H1 (cell line): Measurements from ENCODE around the gene EDA. TPM values are rescaled to one million over a fixed set of nuclear protein-coding genes. Genes with fewer than 3 reads are reported as not detected.

Experiments used
- CTCF ChIA-PET: fragments of 300-600 bp; sonication (Branson Sonifier 250); formaldehyde crosslinking; loops from one replicate; lab custom pipeline; 2021; ENCODE audit not compliant: partially characterized antibody; lab: Charles Lee
- POLR2A ChIA-PET: fragments of 300-600 bp; sonication (Branson Sonifier 250); formaldehyde crosslinking; loops from one replicate; lab custom pipeline; 2021; ENCODE audit warnings: inconsistent platforms; ENCODE audit not compliant: partially characterized antibody; lab: Charles Lee
- DNase-seq, 2 experiments: peaks; one replicate each; pipeline versions ENCODE4 v3.0.0 to v3.0.0-alpha.2; 2010 to 2022; ENCODE audit warnings: low spot score in 2 of 2, low read depth in 1 of 2, mixed read lengths in 1 of 2
- FAIRE-seq: peaks from 2 replicates; lab custom pipeline; 2011; peaks lifted over from hg19 to GRCh38; lab: Jason Lieb, UNC
- H2AFZ ChIP-seq: 2 replicates; pipeline ENCODE4 v1.8.1; 2012; ENCODE audit warnings: low read length, inconsistent platforms
- H2AK5ac ChIP-seq: 2 replicates; pipeline ENCODE4 v1.6.1; 2013; ENCODE audit warnings: low read depth, low read length
- H2BK120ac ChIP-seq: replicated peaks from 2 replicates; pipeline ENCODE3; 2013; ENCODE audit warnings: low read depth, low read length, inconsistent platforms
- H2BK12ac ChIP-seq: 2 replicates; pipeline ENCODE4 v1.6.1; 2013; ENCODE audit warnings: low read depth, low read length
- H2BK15ac ChIP-seq: 2 replicates; pipeline ENCODE4 v1.6.1; 2013; ENCODE audit warnings: low read length
- H2BK20ac ChIP-seq: 2 replicates; pipeline ENCODE4 v1.6.1; 2013; ENCODE audit warnings: low read length
- H2BK5ac ChIP-seq: 2 replicates; pipeline ENCODE4 v1.6.1; 2013; ENCODE audit warnings: low read depth, low read length
- H3K14ac ChIP-seq: 2 replicates; pipeline ENCODE4 v1.6.1; 2013; ENCODE audit warnings: inconsistent platforms; ENCODE audit not compliant: insufficient read length
- H3K18ac ChIP-seq: 2 replicates; pipeline ENCODE4 v1.6.1; 2013; ENCODE audit warnings: low read length; ENCODE audit errors: extremely low read depth
- H3K23ac ChIP-seq: 2 replicates; pipeline ENCODE4 v1.6.1; 2013; ENCODE audit warnings: inconsistent platforms; ENCODE audit not compliant: insufficient read length
- H3K23me2 ChIP-seq: 2 replicates; pipeline ENCODE4 v1.6.1; 2013; ENCODE audit warnings: low read depth, low read length
- H3K27ac ChIP-seq: 2 replicates; pipeline ENCODE4 v1.6.1; 2011; ENCODE audit warnings: low read depth, low read length, inconsistent platforms
- H3K27me3 ChIP-seq, 4 experiments: replicated peaks in 1 of 4; 1 replicate in 1 of 4; 2 replicates in 3 of 4; pipeline versions ENCODE4 v1.6.1 to v1.8.1; 2011 to 2013; ENCODE audit warnings: low read length in 3 of 4, mild to moderate bottlenecking in 3 of 4, inconsistent platforms in 2 of 4, mixed read lengths in 2 of 4, moderate library complexity in 1 of 4; ENCODE audit not compliant: control insufficient read depth in 3 of 4, insufficient read depth in 3 of 4; ENCODE audit errors: extremely low read depth in 1 of 4
- H3K36me3 ChIP-seq, 4 experiments: 2 replicates each; pipeline versions ENCODE4 v1.6.1 to v1.8.1; 2011 to 2013; ENCODE audit warnings: mild to moderate bottlenecking in 4 of 4, low read length in 3 of 4, moderate library complexity in 2 of 4, control low read depth in 1 of 4, inconsistent platforms in 1 of 4; ENCODE audit not compliant: insufficient read depth in 4 of 4, control insufficient read depth in 2 of 4
- H3K4ac ChIP-seq: replicated peaks from 2 replicates; pipeline ENCODE3; 2013; ENCODE audit warnings: low read length, low read depth, mixed read lengths, inconsistent platforms; ENCODE audit not compliant: insufficient read length
- H3K4me1 ChIP-seq, 4 experiments: replicated peaks in 1 of 4; 1 replicate in 1 of 4; 2 replicates in 3 of 4; pipeline versions ENCODE4 v1.6.1 to v1.8.1; 2011 to 2013; ENCODE audit warnings: low read length in 3 of 4, inconsistent platforms in 2 of 4, mixed read lengths in 1 of 4; ENCODE audit not compliant: insufficient read depth in 4 of 4, control insufficient read depth in 3 of 4
- H3K4me2 ChIP-seq, 2 experiments: 2 replicates each; pipeline versions ENCODE4 v1.6.1 to v1.8.1; 2011 to 2013; ENCODE audit warnings: low read depth in 2 of 2, low read length in 2 of 2, control low read depth in 1 of 2, inconsistent platforms in 1 of 2, mild to moderate bottlenecking in 1 of 2; ENCODE audit not compliant: insufficient read depth in 1 of 2
- H3K4me3 ChIP-seq, 4 experiments: fragments of 200-600, 300-600 bp in 1 of 4; sonication (generic), shearing (Covaris generic), sonication (Bioruptor Twin) in 1 of 4; 2 replicates each; pipeline versions ENCODE4 v1.5.1 to v1.8.1; 2011 to 2016; ENCODE audit warnings: low read length in 4 of 4, low read depth in 3 of 4, control low read depth in 2 of 4, inconsistent platforms in 2 of 4, mild to moderate bottlenecking in 2 of 4, mixed read lengths in 1 of 4, moderate library complexity in 1 of 4; ENCODE audit not compliant: insufficient read depth in 2 of 4; ENCODE audit errors: extremely low read depth in 1 of 4
- H3K56ac ChIP-seq: replicated peaks from 2 replicates; pipeline ENCODE3; 2013; ENCODE audit warnings: low read depth, mild to moderate bottlenecking, mixed read lengths, low read length, inconsistent platforms; ENCODE audit not compliant: insufficient read length
- H3K79me1 ChIP-seq: 2 replicates; pipeline ENCODE4 v1.6.1; 2013; ENCODE audit warnings: low read depth, low read length, control low read depth
- H3K79me2 ChIP-seq, 2 experiments: 2 replicates each; pipeline versions ENCODE4 v1.6.1 to v1.8.1; 2012 to 2013; ENCODE audit warnings: low read length in 2 of 2, mild to moderate bottlenecking in 2 of 2, inconsistent platforms in 1 of 2; ENCODE audit not compliant: insufficient read depth in 2 of 2, control insufficient read depth in 1 of 2
- H3K9ac ChIP-seq, 4 experiments: replicated peaks in 1 of 4; 1 replicate in 1 of 4; 2 replicates in 3 of 4; pipeline versions ENCODE4 v1.6.1 to v1.8.1; 2011 to 2013; ENCODE audit warnings: low read depth in 3 of 4, low read length in 3 of 4, control low read depth in 2 of 4, mild to moderate bottlenecking in 2 of 4, moderate library complexity in 2 of 4, inconsistent platforms in 1 of 4; ENCODE audit errors: extremely low read depth in 1 of 4
- H3K9me3 ChIP-seq, 2 experiments: 2 replicates each; pipeline versions ENCODE4 v1.6.1 to v1.8.1; 2012 to 2013; ENCODE audit warnings: mild to moderate bottlenecking in 2 of 2, moderate library complexity in 2 of 2, control low read depth in 1 of 2, inconsistent platforms in 1 of 2, low read depth in 1 of 2, low read length in 1 of 2, mixed read lengths in 1 of 2; ENCODE audit not compliant: insufficient read depth in 2 of 2
- H4K20me1 ChIP-seq, 2 experiments: replicated peaks in 1 of 2; 2 replicates each; pipeline versions ENCODE3 to v1.8.1; 2011 to 2013; ENCODE audit warnings: inconsistent platforms in 2 of 2, low read length in 2 of 2, mild to moderate bottlenecking in 1 of 2; ENCODE audit not compliant: insufficient read depth in 2 of 2, control insufficient read depth in 1 of 2
- H4K5ac ChIP-seq: 2 replicates; pipeline ENCODE4 v1.6.1; 2013; ENCODE audit warnings: low read length, low read depth, mixed read lengths, inconsistent platforms; ENCODE audit not compliant: insufficient read length
- H4K8ac ChIP-seq: 2 replicates; pipeline ENCODE4 v1.8.0; 2013; ENCODE audit warnings: mild to moderate bottlenecking, moderate library complexity, low read length, inconsistent platforms; ENCODE audit not compliant: insufficient read depth; ENCODE audit errors: extremely low read depth
- H4K91ac ChIP-seq: replicated peaks from 2 replicates; pipeline ENCODE3; 2013; ENCODE audit warnings: low read length, mixed read lengths, inconsistent platforms; ENCODE audit not compliant: insufficient read length
- CBX5 ChIP-seq: fragments of 300-800, 300-1000 bp; sonication (generic); IDR thresholded peaks from 2 replicates; pipeline ENCODE4 v1.7.1; 2016; ENCODE audit warnings: antibody characterized with exemption, low read length, low read depth
- KDM4A ChIP-seq: IDR thresholded peaks from one replicate; pipeline ENCODE4 v1.7.1; 2012; ENCODE audit warnings: low read depth, mild to moderate bottlenecking, moderate library complexity, low read length, inconsistent platforms; ENCODE audit not compliant: severe bottlenecking
- NANOG ChIP-seq: IDR thresholded peaks from 2 replicates; pipeline ENCODE4 v1.6.1; 2011; ENCODE audit warnings: low read length, low read depth, mild to moderate bottlenecking, inconsistent platforms; ENCODE audit not compliant: insufficient read depth, poor library complexity, severe bottlenecking
- NRF1 ChIP-seq: IDR thresholded peaks from 2 replicates; pipeline ENCODE4 v1.6.1; 2011; ENCODE audit warnings: mild to moderate bottlenecking, low read depth, low read length, improper control_type of control experiment
- RXRA ChIP-seq: IDR thresholded peaks from 2 replicates; pipeline ENCODE4 v1.6.1; 2011; ENCODE audit warnings: low read depth, mild to moderate bottlenecking, low read length, moderate library complexity; ENCODE audit not compliant: insufficient read depth
- SP4 ChIP-seq: IDR thresholded peaks from 2 replicates; pipeline ENCODE4 v1.6.1; 2012; ENCODE audit warnings: low read length, inconsistent platforms
- TAF1 ChIP-seq: IDR thresholded peaks from 2 replicates; pipeline ENCODE4 v1.6.1; 2011; ENCODE audit warnings: mild to moderate bottlenecking, low read depth, low read length
- WGBS, 2 experiments: shearing (Covaris generic) in 1 of 2; methylation state at CpG; one replicate each; pipeline versions ENCODE4 v1.1.6 to v1.1.7; 2013 to 2015; ENCODE audit warnings: low lambda C conversion rate in 2 of 2, mixed read lengths in 2 of 2, inconsistent platforms in 1 of 2, low coverage in 1 of 2, missing lambda C conversion rate in 1 of 2; ENCODE audit not compliant: insufficient replicate concordance in 2 of 2, insufficient coverage in 1 of 2, insufficient read length in 1 of 2; ENCODE audit errors: extremely low coverage in 1 of 2, missing lambda C conversion rate in 1 of 2; 5-methylcytosine and 5-hydroxymethylcytosine counted together
- polyA plus RNA-seq, 7 experiments: library from polyadenylated mRNA; depleted of rRNA in 3 of 7; stranded (reverse) in 5 of 7; unstranded in 2 of 7; fragments of >200 nt in 5 of 7; fragments of 200-250 nt in 2 of 7; gene quantifications; 1 replicate in 5 of 7; 2 replicates in 1 of 7; 4 replicates in 1 of 7; pipeline versions ENCODE4 v1.2.1 to v1.2.3, GENCODE V29; 2011 to 2013; ENCODE audit warnings: missing spikeins in 2 of 7, mixed read lengths in 2 of 7
- total RNA-seq: library from RNA; stranded (reverse); fragmentation: NEBNext Ultra II Directional; extraction: Animal tissue kit (Norgen Biotek cat#: 25700); gene quantifications from 2 replicates; pipeline ENCODE4 v1.2.1, GENCODE V29; 2021
- TF ChIP-seq, protein P1 (sequence below): IDR thresholded peaks from 2 replicates; pipeline ENCODE4 v1.6.1; 2012; ENCODE audit warnings: low read length, inconsistent platforms

The EDA gene
- total and polyA plus RNA-seq, 2 of the 8 experiments (the other 6 are each of a cell fraction or from before 2014, with no cell fraction given) = 7.5 to 10.5 TPM

DNA sequence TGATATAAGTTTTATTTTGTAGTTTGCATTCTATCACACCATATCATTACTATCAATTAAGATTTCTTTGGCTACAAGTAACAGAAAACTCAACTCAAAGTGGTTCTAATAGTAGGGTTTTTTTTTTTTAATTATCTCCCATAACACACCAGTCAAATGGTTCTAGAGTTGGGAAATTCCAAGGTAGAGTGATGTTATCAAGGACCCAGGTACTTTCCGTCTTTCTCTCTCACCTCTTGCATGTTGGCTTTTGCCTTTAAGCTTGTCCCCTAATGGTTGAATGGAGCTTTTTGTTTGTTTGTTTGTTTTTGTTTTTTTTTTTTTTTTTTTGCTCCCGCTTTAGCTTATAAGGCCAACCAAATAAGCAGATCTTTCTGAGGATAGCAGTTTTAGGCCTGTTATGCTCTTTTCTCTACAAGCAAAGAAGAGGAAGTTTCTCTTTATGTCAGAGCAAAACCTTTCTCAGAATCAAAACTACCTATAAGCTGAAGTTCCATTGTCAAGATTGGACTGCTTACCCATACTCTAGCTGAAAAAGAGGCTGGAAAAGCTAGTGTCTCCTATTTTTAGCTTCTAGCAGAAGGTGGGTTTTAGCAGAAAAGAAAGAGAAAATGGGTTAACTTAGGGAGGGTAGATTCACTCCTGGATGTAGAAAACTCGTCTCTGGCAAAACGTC, 177.5 kb downstream of the EDA start:
- Histone ChIP-seq H3K23me2 (no peaks in the 10 kb centered on the region), H3K9ac (no peak overlapping the region), H3K4ac (no peak overlapping the region), H2BK20ac (no peak overlapping the region), H3K27me3 (no peaks in the 10 kb centered on the region), H2BK5ac (no peak overlapping the region), H3K4me3 (no peak overlapping the region), H3K4me1 (no peaks in the 10 kb centered on the region), H2BK15ac (no peak overlapping the region), H4K8ac (no peak overlapping the region), H3K18ac (no peak overlapping the region), H2BK12ac (no peak overlapping the region), H3K14ac (no peak overlapping the region), H3K36me3 (no peaks in the 10 kb centered on the region), H3K79me2 (no peaks in the 10 kb centered on the region), H2AFZ (no peak overlapping the region), H3K79me1 (no peaks in the 10 kb centered on the region), H2BK120ac (no peak overlapping the region), H3K4me2 (no peak overlapping the region), H3K27ac (no peak overlapping the region), H4K20me1 (no peaks in the 10 kb centered on the region), H2AK5ac (no peak overlapping the region), H3K23ac (no peak overlapping the region), H4K5ac (no peak overlapping the region), H3K56ac (no peak overlapping the region), H3K9me3 (peaks cover 0 to 7% of the 10 kb centered on the region in 2 experiments; a peak in 1 of 4 replicates), H4K91ac (no peak overlapping the region)
- POLR2A ChIA-PET = no interaction called here
- DNase-seq = no peak
- CTCF ChIA-PET = interaction anchor here (0.8 kb wide), 1 partner anchor 236 kb away, joined by 3 read pairs; no protein-coding TSS in a partner anchor
- 90% methylated on average over 2 of the region's 4 CpGs; no CpG with 5 or more reads in 1 of the 2 experiments for WGBS, 2 experiments
- FAIRE-seq = no peak
- TF ChIP-seq NANOG = no peak
- no peak for TF ChIP-seq TAF1
- TF ChIP-seq KDM4A = no peak
- TF ChIP-seq NRF1 = no peak
- TF ChIP-seq, protein P1, sequence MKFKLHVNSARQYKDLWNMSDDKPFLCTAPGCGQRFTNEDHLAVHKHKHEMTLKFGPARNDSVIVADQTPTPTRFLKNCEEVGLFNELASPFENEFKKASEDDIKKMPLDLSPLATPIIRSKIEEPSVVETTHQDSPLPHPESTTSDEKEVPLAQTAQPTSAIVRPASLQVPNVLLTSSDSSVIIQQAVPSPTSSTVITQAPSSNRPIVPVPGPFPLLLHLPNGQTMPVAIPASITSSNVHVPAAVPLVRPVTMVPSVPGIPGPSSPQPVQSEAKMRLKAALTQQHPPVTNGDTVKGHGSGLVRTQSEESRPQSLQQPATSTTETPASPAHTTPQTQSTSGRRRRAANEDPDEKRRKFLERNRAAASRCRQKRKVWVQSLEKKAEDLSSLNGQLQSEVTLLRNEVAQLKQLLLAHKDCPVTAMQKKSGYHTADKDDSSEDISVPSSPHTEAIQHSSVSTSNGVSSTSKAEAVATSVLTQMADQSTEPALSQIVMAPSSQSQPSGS = no peak
- no peak for TF ChIP-seq RXRA
- TF ChIP-seq SP4 = no peak
- no peak for TF ChIP-seq CBX5
